ENCODE results near the gene IFNW1. TPM values are rescaled to one million over a fixed set of nuclear protein-coding genes. Genes with fewer than 3 reads are reported as not detected.
"Not testable (repeated sequence)": the region's sequence is repeated elsewhere in the genome, so short reads cannot be mapped to it uniquely, and the experiment has no call there.

Gene IFNW1
- total and polyA plus RNA-seq, 7 donors, result not detected

DNA sequence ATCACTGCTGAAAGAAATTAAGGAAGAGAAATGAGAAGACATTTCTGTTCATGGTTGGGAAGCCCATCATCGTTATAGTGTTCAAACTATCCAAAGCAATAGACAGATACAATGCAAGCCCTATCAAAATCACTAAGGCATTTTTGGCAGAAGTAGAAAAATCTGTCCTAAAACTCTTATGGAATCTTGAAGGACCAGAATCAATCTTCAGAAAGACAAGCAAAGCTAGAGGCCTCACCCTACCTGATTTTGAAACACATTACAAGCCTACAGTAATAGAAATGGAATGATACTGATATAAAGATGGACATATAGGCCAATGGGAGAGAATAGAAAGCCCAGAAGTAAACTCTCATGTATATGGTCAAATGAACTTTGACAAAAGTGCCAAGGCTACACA, 29.7 kb upstream of the IFNW1 start:
- 59 to 81% (median 74%) methylated on average over 1 of the region's 1 CpG for WGBS, 3 donors
- H3K4me3 ChIP-seq, result no peak overlapping the region

GRCh38 chr9:21166560-21166959, 24.9 kb upstream of the IFNW1 start, which contains the start of gene IFNA21:
Gene IFNA21, minus strand, starts transcription at chr9:21166660. Its CDS starts 48 bp downstream, at chr9:21166612.
- 77 to 83% (median 82%) methylated on average over 2 of the region's 2 CpGs for WGBS, 3 donors
- H3K36me3 ChIP-seq (ENCODE audit: insufficient read depth in 1 of 2, low read depth in 1 of 2); ATAC-seq; H3K27me3 ChIP-seq (ENCODE audit: insufficient read depth in 3 of 3, low read length in 2 of 3); H3K9me3 ChIP-seq; H3K4me3 ChIP-seq; DNase-seq; H3K27ac ChIP-seq; H3K4me1 ChIP-seq; intact Hi-C loops (cut with DNase I): not testable (repeated sequence)

More for the DNA sequence above, 29.7 kb upstream of the IFNW1 start:
- Histone ChIP-seq H3K27me3 (ENCODE audit: insufficient read depth in 3 of 3, low read length in 2 of 3) (no peaks in the 10 kb centered on the region), H3K4me1 (no peaks in the 10 kb centered on the region), H3K9me3 (no peaks in the 10 kb centered on the region), H3K36me3 (ENCODE audit: insufficient read depth in 1 of 2, low read depth in 1 of 2) (no peaks in the 10 kb centered on the region), H3K27ac (no peak overlapping the region)
- TF ChIP-seq CTCF (IDR thresholded peaks at IDR 0.05), result no peak
- intact Hi-C loops (cut with DNase I), result no loop called here
- ATAC-seq, result no peak
- DNase-seq, result no peak

DNA sequence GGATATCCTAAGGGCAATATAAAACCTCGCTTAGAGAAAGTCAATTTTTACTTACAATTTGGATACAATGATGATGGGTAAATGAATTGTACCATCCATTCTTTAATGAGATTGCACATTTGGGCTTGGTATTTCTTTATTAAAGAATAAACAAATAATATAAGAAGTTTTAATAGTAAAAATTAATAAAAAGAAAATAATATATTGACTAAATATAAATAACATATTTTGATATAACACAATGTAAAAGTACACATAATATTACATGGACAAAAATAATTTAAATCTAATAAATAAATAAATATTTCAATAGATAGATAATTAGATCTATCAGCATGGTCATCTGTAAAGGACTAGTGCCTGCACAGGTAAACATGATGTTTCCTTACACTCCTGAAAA, 23.9 kb upstream of the IFNW1 start:
- intact Hi-C loops (cut with DNase I), result no loop called here
- DNase-seq (no peak), ATAC-seq (no peak)
- no peaks in the 10 kb centered on the region for H3K4me1 ChIP-seq
- 93 to 95% (median 93%) methylated on average over 1 of the region's 1 CpG for WGBS, 3 donors
- no peaks in the 10 kb centered on the region for H3K9me3 ChIP-seq
- no peaks in the 10 kb centered on the region for H3K36me3 ChIP-seq (ENCODE audit: insufficient read depth in 1 of 2, low read depth in 1 of 2)
- H3K27me3 ChIP-seq (ENCODE audit: insufficient read depth in 3 of 3, low read length in 2 of 3), result no peaks in the 10 kb centered on the region
- no peak overlapping the region for H3K27ac ChIP-seq
- TF ChIP-seq CTCF (IDR thresholded peaks at IDR 0.05), result no peak
- no peak overlapping the region for H3K4me3 ChIP-seq

DNA sequence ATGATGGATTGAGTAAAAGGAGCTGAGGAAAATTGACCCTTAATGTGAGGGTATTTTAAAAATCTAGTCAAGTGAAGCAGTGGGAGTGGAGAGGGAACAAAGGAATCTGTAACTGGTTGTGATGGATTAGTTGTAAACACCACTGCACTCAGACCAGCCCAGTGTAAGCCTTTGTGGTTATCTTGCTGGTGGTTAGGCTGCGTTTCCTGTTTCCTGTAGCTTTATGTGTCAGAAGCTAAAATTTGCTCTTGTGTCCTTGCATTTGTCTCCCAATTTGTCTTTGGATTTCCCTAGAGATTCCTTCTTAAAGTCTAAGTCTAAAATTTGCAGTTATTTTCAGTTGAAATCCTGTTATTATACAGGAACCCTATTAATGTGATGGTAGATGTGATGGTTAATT, 18.5 kb upstream of the IFNW1 start:
- no peak overlapping the region for H3K4me3 ChIP-seq
- H3K9me3 ChIP-seq, result no peaks in the 10 kb centered on the region
- no peaks in the 10 kb centered on the region for H3K36me3 ChIP-seq (ENCODE audit: insufficient read depth in 1 of 2, low read depth in 1 of 2)
- intact Hi-C loops (cut with DNase I), result no loop called here
- no peaks in the 10 kb centered on the region for H3K27me3 ChIP-seq (ENCODE audit: insufficient read depth in 3 of 3, low read length in 2 of 3)
- WGBS, 3 donors, result 30 to 41% (median 40%) methylated on average over 1 of the region's 1 CpG
- TF ChIP-seq CTCF (IDR thresholded peaks at IDR 0.05), result no peak
- DNase-seq, result no peak
- no peaks in the 10 kb centered on the region for H3K4me1 ChIP-seq
- no peak overlapping the region for H3K27ac ChIP-seq
- no peak for ATAC-seq

- H3K4me3 ChIP-seq, result no peak overlapping the region
- H3K36me3 ChIP-seq (ENCODE audit: insufficient read depth in 1 of 2, low read depth in 1 of 2), result no peaks in the 10 kb centered on the region
- DNase-seq (no peak), ATAC-seq (no peak)
- no peaks in the 10 kb centered on the region for H3K9me3 ChIP-seq
- TF ChIP-seq CTCF (IDR thresholded peaks at IDR 0.05), result no peak
- intact Hi-C loops (cut with DNase I), result no loop called here
- no peak overlapping the region for H3K27ac ChIP-seq
- 38 to 44% (median 43%) methylated on average over 2 of the region's 2 CpGs for WGBS, 3 donors
- no peaks in the 10 kb centered on the region for H3K4me1 ChIP-seq
- H3K27me3 ChIP-seq (ENCODE audit: insufficient read depth in 3 of 3, low read length in 2 of 3), result no peaks in the 10 kb centered on the region
Measured at GRCh38 chr9:21155501-21155900, 13.9 kb upstream of the IFNW1 start.

Data from psoas muscle (tissue), 8 donors.